Ovary (tissue), 3 donors: ENCODE measurements around the gene ODC1.

Experiments used
- CTCF ChIP-seq, 3 donors: fragments of 450-650 bp in 2 of 3; fragments of 200-600 bp in 1 of 3; IDR thresholded peaks; one replicate each; pipeline versions ENCODE4 v1.5.1 to v1.8.0; 2016 to 2022; ENCODE audit warnings: antibody characterized with exemption in 3 of 3, mild to moderate bottlenecking in 1 of 3
- POLR2A ChIP-seq: fragments of 450-650 bp; IDR thresholded peaks from one replicate; pipeline ENCODE4 v1.6.1; 2017; ENCODE audit warnings: antibody characterized with exemption, mild to moderate bottlenecking, moderate library complexity
- donor health status: DM: no; HTN: no; CAD: no.

DNA sequence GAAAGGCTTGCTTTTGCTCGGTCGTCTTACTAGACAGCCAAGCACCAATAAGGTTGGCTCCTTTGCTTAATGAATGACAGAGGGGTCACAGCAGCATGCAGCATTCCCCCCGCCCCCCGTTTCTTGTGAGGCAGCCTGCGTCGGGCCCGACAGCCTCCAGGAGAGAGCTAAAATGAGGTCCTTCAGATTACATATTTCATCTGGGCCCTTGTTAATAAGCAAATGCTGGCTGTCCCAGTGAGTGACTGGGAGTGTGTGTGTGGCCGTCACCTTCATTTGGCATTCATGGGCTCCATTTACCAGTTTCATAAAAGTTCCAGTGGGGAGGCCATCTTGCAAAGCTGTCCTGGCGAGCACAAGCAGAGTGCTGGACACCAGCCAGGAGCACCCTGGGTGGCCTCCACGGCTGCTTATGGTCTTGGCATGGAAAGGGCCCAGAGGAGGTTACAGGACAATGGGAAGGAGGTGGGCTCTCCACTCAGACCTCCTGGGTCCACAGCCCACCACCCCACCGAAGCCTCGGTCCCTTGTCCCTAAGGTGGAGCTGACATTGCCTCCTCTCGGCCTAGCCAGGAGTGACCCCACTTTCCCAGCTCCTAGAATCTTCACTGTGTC lies 37.2 kb downstream of the ODC1 start:
- TF ChIP-seq POLR2A (no peak), CTCF (IDR thresholded peaks at IDR 0.05) (no peak)
